GM23338 (cell line): ENCODE results near the gene COL1A1.

Experiments
- CTCF ChIP-seq, 2 experiments: fragments of 200-600 bp in 1 of 2; sonication (generic) in 1 of 2; conservative IDR thresholded peaks; 2 replicates each; pipeline versions ENCODE4 v1.5.1 to v1.6.1; 2016 to 2017; ENCODE audit warnings: antibody characterized with exemption in 2 of 2, low read depth in 2 of 2, mild to moderate bottlenecking in 2 of 2, moderate library complexity in 1 of 2
- EZH2 ChIP-seq: fragments of 200-600 bp; sonication (generic); IDR thresholded peaks from one replicate; pipeline ENCODE4 v1.8.0; 2017; ENCODE audit warnings: antibody characterized with exemption, mild to moderate bottlenecking, low read depth; ENCODE audit not compliant: unreplicated experiment
- POLR2AphosphoS5 ChIP-seq: IDR thresholded peaks from 2 replicates; pipeline ENCODE4 v1.6.1; 2016; ENCODE audit warnings: antibody characterized with exemption, low read depth
- TF ChIP-seq, protein P1 (sequence below): IDR thresholded peaks from one replicate; pipeline ENCODE4 v1.6.1; 2018; ENCODE audit warnings: antibody characterized with exemption; ENCODE audit not compliant: unreplicated experiment

DNA sequence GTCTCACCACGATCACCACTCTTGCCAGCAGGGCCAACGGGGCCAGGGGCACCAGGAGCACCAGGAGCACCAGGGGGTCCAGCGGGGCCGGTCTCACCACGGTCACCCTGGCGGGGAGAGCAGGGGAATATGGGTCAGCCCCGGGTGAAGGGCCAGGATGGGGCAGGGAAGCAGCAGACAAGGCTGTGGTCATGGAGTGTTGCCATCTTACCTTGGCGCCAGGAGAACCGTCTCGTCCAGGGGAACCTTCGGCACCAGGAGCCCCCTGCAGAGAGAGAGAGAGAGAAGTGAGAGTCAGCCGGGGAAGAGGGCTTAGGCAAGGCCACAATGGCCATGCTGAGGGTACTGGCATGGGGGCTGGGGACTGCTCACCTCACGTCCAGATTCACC, 12.9 kb downstream of the COL1A1 start:
- TF ChIP-seq EZH2 (no peak), CTCF (conservative IDR thresholded peaks at IDR 0.05; ENCODE audit: low read depth in 2 of 2) (no peak), POLR2AphosphoS5 (no peak)
- TF ChIP-seq, protein P1, sequence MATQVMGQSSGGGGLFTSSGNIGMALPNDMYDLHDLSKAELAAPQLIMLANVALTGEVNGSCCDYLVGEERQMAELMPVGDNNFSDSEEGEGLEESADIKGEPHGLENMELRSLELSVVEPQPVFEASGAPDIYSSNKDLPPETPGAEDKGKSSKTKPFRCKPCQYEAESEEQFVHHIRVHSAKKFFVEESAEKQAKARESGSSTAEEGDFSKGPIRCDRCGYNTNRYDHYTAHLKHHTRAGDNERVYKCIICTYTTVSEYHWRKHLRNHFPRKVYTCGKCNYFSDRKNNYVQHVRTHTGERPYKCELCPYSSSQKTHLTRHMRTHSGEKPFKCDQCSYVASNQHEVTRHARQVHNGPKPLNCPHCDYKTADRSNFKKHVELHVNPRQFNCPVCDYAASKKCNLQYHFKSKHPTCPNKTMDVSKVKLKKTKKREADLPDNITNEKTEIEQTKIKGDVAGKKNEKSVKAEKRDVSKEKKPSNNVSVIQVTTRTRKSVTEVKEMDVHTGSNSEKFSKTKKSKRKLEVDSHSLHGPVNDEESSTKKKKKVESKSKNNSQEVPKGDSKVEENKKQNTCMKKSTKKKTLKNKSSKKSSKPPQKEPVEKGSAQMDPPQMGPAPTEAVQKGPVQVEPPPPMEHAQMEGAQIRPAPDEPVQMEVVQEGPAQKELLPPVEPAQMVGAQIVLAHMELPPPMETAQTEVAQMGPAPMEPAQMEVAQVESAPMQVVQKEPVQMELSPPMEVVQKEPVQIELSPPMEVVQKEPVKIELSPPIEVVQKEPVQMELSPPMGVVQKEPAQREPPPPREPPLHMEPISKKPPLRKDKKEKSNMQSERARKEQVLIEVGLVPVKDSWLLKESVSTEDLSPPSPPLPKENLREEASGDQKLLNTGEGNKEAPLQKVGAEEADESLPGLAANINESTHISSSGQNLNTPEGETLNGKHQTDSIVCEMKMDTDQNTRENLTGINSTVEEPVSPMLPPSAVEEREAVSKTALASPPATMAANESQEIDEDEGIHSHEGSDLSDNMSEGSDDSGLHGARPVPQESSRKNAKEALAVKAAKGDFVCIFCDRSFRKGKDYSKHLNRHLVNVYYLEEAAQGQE, result no peak
